Measurements from ENCODE around the gene FAM72D.
"Not testable (repeated sequence)": the region's sequence is repeated elsewhere in the genome, so short reads cannot be mapped to it uniquely, and the experiment has no call there.

GRCh38 chr1:145155421-145155820, 59.6 kb downstream of the FAM72D start:
- not testable (repeated sequence) for TF ChIP-seq CTCF (conservative IDR thresholded peaks at IDR 0.05; ENCODE audit: low read depth in 2 of 2); STAT1 (IDR thresholded peaks at IDR 0.05; ENCODE audit: unreplicated experiment); JUNB (IDR thresholded peaks at IDR 0.05; ENCODE audit: unreplicated experiment); POLR2AphosphoS5 (IDR thresholded peaks at IDR 0.05; ENCODE audit: low read depth); EZH2 (IDR thresholded peaks at IDR 0.05; ENCODE audit: low read depth, unreplicated experiment)
- TF ChIP-seq, protein P1, sequence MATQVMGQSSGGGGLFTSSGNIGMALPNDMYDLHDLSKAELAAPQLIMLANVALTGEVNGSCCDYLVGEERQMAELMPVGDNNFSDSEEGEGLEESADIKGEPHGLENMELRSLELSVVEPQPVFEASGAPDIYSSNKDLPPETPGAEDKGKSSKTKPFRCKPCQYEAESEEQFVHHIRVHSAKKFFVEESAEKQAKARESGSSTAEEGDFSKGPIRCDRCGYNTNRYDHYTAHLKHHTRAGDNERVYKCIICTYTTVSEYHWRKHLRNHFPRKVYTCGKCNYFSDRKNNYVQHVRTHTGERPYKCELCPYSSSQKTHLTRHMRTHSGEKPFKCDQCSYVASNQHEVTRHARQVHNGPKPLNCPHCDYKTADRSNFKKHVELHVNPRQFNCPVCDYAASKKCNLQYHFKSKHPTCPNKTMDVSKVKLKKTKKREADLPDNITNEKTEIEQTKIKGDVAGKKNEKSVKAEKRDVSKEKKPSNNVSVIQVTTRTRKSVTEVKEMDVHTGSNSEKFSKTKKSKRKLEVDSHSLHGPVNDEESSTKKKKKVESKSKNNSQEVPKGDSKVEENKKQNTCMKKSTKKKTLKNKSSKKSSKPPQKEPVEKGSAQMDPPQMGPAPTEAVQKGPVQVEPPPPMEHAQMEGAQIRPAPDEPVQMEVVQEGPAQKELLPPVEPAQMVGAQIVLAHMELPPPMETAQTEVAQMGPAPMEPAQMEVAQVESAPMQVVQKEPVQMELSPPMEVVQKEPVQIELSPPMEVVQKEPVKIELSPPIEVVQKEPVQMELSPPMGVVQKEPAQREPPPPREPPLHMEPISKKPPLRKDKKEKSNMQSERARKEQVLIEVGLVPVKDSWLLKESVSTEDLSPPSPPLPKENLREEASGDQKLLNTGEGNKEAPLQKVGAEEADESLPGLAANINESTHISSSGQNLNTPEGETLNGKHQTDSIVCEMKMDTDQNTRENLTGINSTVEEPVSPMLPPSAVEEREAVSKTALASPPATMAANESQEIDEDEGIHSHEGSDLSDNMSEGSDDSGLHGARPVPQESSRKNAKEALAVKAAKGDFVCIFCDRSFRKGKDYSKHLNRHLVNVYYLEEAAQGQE (IDR thresholded peaks at IDR 0.05; ENCODE audit: unreplicated experiment) = not testable (repeated sequence)

All from GM23338 (cell line).